Astrocyte (in vitro differentiated cells and primary cell): ENCODE data around the gene P4HB. TPM values are rescaled to one million over a fixed set of nuclear protein-coding genes. Genes with fewer than 3 reads are reported as not detected.

Experiments used
- DNase-seq: peaks from one replicate; pipeline ENCODE4 v3.0.0-alpha.2; 2010; ENCODE audit warnings: low read depth
- FAIRE-seq: peaks from 2 replicates; lab custom pipeline; 2011; peaks lifted over from hg19 to GRCh38; lab: Jason Lieb, UNC
- H2AFZ ChIP-seq: 2 replicates; pipeline ENCODE4 v1.6.0; 2012; ENCODE audit warnings: low read depth, low read length, inconsistent platforms
- H3K27ac ChIP-seq: 2 replicates; pipeline ENCODE4 v1.5.1; 2011; ENCODE audit warnings: low read depth, low read length, inconsistent platforms
- H3K27me3 ChIP-seq: 2 replicates; pipeline ENCODE4 v1.6.0; 2011; ENCODE audit warnings: low read length, inconsistent platforms; ENCODE audit not compliant: insufficient read depth
- H3K36me3 ChIP-seq: 2 replicates; pipeline ENCODE4 v1.5.1; 2011; ENCODE audit warnings: low read length, inconsistent platforms; ENCODE audit not compliant: insufficient read depth
- H3K4me1 ChIP-seq: 2 replicates; pipeline ENCODE4 v1.5.1; 2011; ENCODE audit warnings: low read length, inconsistent platforms; ENCODE audit not compliant: insufficient read depth
- H3K4me2 ChIP-seq: 2 replicates; pipeline ENCODE4 v1.6.0; 2012; ENCODE audit warnings: low read length, inconsistent platforms
- H3K4me3 ChIP-seq: 2 replicates; pipeline ENCODE4 v1.5.1; 2011; ENCODE audit warnings: low read depth, mild to moderate bottlenecking, low read length, inconsistent platforms; ENCODE audit not compliant: insufficient read depth
- H3K79me2 ChIP-seq: 2 replicates; pipeline ENCODE4 v1.6.0; 2012; ENCODE audit warnings: mild to moderate bottlenecking, low read length, inconsistent platforms; ENCODE audit not compliant: insufficient read depth
- H3K9ac ChIP-seq: 2 replicates; pipeline ENCODE4 v1.6.0; 2012; ENCODE audit warnings: mild to moderate bottlenecking, low read length, inconsistent platforms
- H3K9me3 ChIP-seq: 2 replicates; pipeline ENCODE4 v1.5.1; 2012; ENCODE audit warnings: low read depth, mild to moderate bottlenecking, low read length, inconsistent platforms; ENCODE audit not compliant: insufficient read depth
- H4K20me1 ChIP-seq: 2 replicates; pipeline ENCODE4 v1.6.0; 2012; ENCODE audit warnings: low read length, inconsistent platforms; ENCODE audit not compliant: insufficient read depth
- H3K27ac Mint-ChIP-seq: one replicate; pipeline ENCODE4 v1.8.0; 2021; ENCODE audit warnings: mild to moderate bottlenecking, mixed read lengths; ENCODE audit not compliant: unreplicated experiment
- H3K27me3 Mint-ChIP-seq: one replicate; pipeline ENCODE4 v1.8.0; 2021; ENCODE audit warnings: low read depth, mixed read lengths; ENCODE audit not compliant: unreplicated experiment
- H3K36me3 Mint-ChIP-seq: one replicate; pipeline ENCODE4 v1.8.0; 2021; ENCODE audit warnings: low read depth, mixed read lengths; ENCODE audit not compliant: unreplicated experiment
- H3K4me1 Mint-ChIP-seq: one replicate; pipeline ENCODE4 v1.8.0; 2021; ENCODE audit warnings: low read depth, mixed read lengths; ENCODE audit not compliant: unreplicated experiment
- H3K4me3 Mint-ChIP-seq: one replicate; pipeline ENCODE4 v1.8.0; 2021; ENCODE audit warnings: mild to moderate bottlenecking, moderate library complexity, mixed read lengths; ENCODE audit not compliant: unreplicated experiment
- H3K9me3 Mint-ChIP-seq: one replicate; pipeline ENCODE4 v1.8.0; 2021; ENCODE audit warnings: mild to moderate bottlenecking, mixed read lengths; ENCODE audit not compliant: unreplicated experiment
- CTCF ChIP-seq: IDR thresholded peaks from 2 replicates; pipeline ENCODE4 v1.5.1; 2011; ENCODE audit warnings: low read depth, mild to moderate bottlenecking, inconsistent platforms, low read length, moderate library complexity; ENCODE audit not compliant: insufficient read depth
- EZH2 ChIP-seq: IDR thresholded peaks from 2 replicates; pipeline ENCODE4 v1.6.1; 2012; ENCODE audit warnings: mild to moderate bottlenecking, low read length, inconsistent platforms; ENCODE audit not compliant: insufficient read depth
- total RNA-seq: library from RNA; stranded (reverse); gene quantifications from 2 replicates; pipeline ENCODE4 v1.2.1, GENCODE V29; 2021

The P4HB gene
- total RNA-seq, 1 donor from 2014 or later = 1,268 TPM

- FAIRE-seq = no peak
- Histone ChIP-seq H3K4me2 (no peak overlapping the region), H4K20me1 (peaks cover 66% of the 10 kb centered on the region), H3K4me1 (no peaks in the 10 kb centered on the region), H3K79me2 (peaks cover 20% of the 10 kb centered on the region), H3K4me3 (no peak overlapping the region), H3K9ac (no peak overlapping the region), H3K27ac (no peak overlapping the region), H3K27me3 (no peaks in the 10 kb centered on the region), H3K36me3 (peaks cover 42% of the 10 kb centered on the region), H3K9me3 (no peaks in the 10 kb centered on the region), H2AFZ (no peak overlapping the region)
- no peak overlapping the region for H3K27ac Mint-ChIP-seq
- H3K9me3 Mint-ChIP-seq = no peaks in the 10 kb centered on the region
- no peak overlapping the region for H3K4me3 Mint-ChIP-seq
- peaks cover 13% of the 10 kb centered on the region for H3K36me3 Mint-ChIP-seq
- DNase-seq = no peak
- no peaks in the 10 kb centered on the region for H3K27me3 Mint-ChIP-seq
- TF ChIP-seq CTCF (no peak), EZH2 (no peak)
- H3K4me1 Mint-ChIP-seq = no peaks in the 10 kb centered on the region
These were observed 13.3 kb downstream of the P4HB start for GRCh38 chr17:81846743-81847689.

- no peak overlapping the region for H3K4me3 ChIP-seq
- H3K4me2 ChIP-seq = no peak overlapping the region
- no peaks in the 10 kb centered on the region for H3K9me3 ChIP-seq
- no peaks in the 10 kb centered on the region for H3K9me3 Mint-ChIP-seq
- H3K36me3 Mint-ChIP-seq = peaks cover 10% of the 10 kb centered on the region
- TF ChIP-seq EZH2 (no peak), CTCF (no peak)
- DNase-seq = no peak
- FAIRE-seq = no peak
- no peak overlapping the region for H3K27ac ChIP-seq
- peaks cover 65% of the 10 kb centered on the region for H4K20me1 ChIP-seq
- peaks cover 10% of the 10 kb centered on the region for H3K79me2 ChIP-seq
- H3K27me3 Mint-ChIP-seq = no peaks in the 10 kb centered on the region
- no peak overlapping the region for H2AFZ ChIP-seq
- no peak overlapping the region for H3K9ac ChIP-seq
- H3K27me3 ChIP-seq = no peaks in the 10 kb centered on the region
- H3K36me3 ChIP-seq = peaks cover 38% of the 10 kb centered on the region
- H3K4me1 Mint-ChIP-seq = no peaks in the 10 kb centered on the region
- H3K4me1 ChIP-seq = no peaks in the 10 kb centered on the region
- no peak overlapping the region for H3K27ac Mint-ChIP-seq
- no peak overlapping the region for H3K4me3 Mint-ChIP-seq
These were observed 14.2 kb downstream of the P4HB start for GRCh38 chr17:81845881-81846742.
